Stimulated activated CD4-positive, alpha-beta T cell treated with anti-CD3 and anti-CD28 coated beads, TNF-alpha, amount 100 ng/mL, for 1 hour (primary cell): ENCODE data around the gene CYRIA.

Experiments used
- DNase-seq, 3 donors: peaks; one replicate each; pipeline ENCODE4 v3.0.0-alpha.2; 2020; ENCODE audit warnings: low read depth in 3 of 3, low spot score in 1 of 3

CYRIA gene

DNA sequence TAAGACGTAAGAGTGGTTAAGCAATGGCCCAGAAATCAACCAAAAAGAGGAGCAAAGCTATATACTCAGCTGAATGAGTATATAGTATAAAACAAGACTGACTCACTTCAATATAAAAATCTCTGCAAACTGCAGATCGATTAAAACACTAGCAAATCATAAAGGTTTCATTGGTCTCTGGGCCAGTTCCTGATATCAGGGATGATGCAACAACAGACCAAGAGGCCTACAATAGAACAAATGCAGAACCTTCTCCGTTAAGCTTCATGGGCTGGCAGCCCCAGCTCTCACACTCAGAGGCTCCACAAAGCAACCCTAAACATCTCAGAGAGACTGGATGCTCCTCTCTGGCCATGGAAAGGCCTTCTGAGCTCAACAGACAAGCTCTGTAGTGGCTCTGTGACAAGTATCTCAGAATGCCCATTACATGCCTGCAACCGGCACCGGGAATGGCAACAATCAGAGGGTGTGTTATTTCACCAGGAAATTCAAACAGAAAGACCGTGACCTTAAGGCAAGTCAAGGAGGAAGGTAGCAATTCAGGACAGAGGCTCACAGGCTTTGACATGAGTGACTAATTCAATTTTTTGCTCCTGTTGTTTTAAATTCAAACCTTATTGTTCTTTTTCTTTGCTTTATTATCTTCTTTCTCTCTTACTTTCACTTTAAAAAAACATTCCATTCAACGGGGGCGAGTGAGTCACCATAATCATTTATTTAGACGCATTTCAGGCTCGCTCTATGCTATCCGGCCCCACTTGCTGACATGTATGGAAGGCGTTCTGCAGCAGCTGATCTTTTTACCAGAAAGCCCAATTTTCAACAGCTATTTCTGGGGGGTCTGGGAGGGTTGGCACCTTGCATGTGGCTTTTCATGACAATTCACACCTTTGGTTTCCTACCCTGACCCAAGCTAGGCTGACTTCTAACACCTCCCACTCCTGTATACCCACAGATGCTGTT lies 15.1 kb downstream of the CYRIA start:
- no peak for DNase-seq

DNA sequence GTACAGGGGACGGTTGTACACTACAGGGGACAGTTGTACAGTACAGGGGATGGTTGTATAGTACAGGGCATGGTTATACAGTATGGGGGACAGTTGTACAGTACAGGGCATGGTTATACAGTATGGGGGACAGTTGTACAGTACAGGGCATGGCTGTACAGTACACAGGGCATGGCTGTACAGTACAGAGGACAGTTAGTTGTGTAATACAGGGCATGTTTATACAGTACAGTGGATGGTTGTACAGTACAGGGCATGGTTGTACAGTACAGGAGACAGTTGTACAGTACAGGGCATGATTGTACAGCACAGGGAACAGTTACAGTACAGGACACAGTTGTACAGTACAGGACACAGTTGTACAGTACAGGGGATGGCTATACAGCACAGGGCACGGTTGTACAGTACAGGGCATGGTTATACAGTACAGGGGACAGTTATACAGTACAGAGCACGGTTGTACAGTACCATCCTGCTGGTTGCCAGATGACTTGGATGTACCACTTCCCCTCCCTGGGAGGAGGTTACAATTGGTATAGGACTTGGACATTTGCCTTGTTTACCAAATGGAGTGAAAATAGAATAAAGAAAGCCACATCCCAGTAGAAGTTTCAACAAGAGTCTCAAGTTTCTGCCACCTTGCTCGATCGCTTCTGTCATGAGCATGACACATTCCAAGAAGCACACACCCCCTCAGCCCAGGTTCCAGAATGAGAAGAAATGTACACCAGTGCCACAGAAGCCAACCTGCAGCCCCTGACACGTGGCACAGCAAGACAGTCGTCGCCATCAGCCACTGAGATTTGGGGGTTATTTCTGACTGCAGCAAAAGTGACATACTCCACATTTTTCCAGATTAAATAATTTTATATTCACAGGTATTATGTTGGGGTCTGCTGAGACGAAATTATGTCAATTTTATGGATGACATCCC lies 16.0 kb downstream of the CYRIA start:
- no peak for DNase-seq

DNA sequence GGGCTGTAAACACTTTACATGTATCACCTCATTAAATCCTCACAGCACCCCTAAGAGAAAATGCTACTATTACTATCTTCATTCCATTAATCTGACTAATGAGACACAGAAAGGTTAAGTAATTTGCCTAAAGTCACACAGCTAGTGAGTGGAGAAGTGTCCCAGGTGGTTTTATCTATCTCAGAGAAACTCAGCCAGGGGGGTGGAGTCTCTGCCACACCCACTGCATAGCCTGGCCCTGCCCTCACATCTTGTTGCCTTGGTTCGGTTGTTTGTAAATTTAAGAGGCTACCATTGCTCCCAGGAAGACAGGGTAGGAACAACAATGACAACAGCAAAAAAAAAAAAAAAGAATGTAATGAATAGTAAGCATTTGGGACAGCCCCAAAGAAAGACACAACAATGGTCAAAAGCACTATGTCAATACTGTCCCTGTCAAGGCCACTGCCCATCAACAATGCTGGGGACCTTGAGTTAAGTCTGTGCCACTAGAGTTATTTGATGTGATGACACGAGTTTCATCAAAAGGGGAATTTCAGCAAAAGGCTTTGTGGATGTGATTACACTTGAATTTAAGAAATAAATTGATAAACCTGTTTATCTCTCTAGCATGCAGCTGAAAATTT lies 17.5 kb downstream of the CYRIA start:
- DNase-seq = no peak

DNA sequence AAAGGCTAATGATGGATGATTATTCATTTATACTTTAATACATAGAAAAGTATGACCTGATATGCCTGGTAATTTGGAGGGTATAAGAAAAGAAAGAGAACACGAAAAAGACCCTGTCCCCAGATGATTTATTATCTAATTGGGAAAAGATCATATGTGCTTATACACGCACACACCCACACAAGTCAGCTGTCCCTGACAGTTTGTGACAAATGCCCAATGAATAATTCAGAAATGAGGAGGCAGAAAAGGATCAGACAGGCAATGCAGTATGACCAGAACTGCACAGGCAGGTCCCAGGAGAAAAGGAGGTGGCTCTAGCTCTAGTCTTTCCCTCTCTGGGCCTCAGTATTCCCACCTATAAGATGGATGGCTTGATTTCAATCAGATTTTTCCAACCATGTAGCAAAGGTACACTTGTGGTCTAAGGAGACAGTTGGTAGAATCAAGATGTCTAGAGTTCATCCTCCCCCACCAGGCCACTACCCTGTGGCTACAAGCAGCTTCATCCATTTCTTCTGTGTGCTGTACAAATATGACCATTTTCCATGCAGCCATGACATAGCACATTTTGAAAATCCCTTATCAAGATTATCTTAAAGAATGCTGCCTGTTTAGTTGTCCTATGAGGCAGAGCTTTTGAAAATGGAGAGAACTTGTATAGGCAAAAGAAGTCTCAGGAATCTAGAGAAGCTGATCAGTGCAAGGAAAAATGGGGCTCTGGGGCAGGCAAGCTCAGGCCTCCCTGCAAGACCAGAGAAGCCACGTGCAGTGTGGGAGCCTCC lies 19.7 kb downstream of the CYRIA start:
- DNase-seq = no peak

DNA sequence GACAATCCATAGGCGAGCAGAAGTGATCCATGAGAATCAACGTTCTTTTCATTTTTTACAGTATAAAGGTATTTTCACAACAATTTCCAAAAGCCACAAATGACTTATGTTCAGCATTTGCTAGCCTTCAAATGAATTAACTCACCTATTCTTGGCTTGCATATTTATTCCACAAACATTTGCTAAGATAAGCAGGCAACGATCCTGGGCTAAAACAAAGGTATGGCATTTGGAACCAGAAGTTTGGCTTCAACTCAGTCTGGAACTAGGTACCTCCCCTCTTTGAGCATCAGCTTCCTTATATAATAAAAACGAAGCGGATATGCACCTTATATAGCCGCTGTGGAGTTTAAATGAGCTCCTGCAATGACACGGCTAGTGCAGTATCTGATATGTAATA lies 20.5 kb downstream of the CYRIA start:
- no peak for DNase-seq

DNA sequence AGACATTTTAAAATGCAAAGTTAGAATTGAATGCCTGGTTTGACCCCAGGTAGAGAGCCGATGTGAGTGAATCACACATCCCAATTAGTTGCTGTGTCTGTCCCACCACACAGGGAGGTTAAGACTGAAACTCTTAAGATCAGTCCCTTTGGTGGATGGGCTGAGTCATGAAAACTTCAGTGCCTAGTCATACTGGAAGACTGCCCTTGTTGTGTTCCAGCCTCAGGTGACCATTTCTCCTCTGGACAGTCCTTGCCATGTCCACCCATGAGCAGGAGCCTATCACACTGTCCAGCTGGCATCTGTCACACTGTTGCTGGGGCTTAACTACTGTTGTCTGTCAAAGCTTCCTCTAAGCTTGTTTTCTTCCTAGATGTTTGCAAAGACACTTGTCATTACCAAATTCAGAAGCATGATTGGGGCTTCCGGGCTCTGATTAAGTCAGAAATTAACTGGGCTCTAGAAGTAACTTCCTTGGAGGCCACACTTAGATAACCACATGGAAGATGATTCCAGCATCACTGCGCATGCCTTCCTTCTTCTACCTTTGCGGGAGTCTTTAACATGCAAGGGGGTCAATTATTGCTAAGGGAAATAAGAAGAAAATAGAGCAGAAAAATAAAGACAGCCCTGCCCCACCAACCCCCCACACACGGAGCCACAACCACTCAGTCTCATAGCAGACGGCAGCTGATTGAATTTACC lies 21.3 kb downstream of the CYRIA start:
- DNase-seq = no peak

DNA sequence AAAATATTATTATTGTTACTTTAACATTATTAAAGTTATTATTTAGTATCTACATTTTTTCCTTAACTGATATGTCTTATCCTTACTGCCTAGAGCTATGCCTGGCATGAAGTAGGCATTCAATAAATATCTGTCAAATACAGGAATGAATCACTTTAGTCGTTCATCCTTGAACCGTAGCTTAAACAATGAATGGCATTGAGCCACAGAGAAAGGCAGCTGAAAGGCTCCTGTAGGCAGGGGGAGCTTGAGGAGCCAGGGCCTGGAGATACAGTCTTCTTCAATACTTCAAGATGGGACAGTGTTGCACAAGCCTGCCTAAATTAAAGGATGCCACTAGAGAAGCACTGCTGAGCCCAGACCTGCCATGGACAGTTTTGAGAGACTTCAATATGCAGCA lies 22.5 kb downstream of the CYRIA start:
- DNase-seq = no peak

DNA sequence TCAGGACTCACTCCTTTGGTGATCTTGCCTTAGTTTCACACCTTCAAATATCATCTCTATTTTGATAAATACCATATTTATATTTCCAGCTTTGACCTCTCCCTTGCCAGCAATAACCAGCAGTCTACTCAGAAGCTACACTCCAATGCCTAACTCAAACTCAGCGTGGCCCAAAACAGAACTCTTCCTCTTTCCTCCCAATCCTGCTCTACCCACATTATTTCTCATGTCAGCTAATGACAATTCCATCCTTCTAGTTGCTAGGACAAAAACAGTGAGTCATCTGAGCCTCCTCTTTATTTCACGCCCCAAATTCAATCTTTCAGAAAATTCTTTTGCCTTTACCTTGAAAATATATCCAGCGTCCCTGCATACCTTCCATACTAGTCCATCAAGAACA lies 23.5 kb downstream of the CYRIA start:
- no peak for DNase-seq

DNA sequence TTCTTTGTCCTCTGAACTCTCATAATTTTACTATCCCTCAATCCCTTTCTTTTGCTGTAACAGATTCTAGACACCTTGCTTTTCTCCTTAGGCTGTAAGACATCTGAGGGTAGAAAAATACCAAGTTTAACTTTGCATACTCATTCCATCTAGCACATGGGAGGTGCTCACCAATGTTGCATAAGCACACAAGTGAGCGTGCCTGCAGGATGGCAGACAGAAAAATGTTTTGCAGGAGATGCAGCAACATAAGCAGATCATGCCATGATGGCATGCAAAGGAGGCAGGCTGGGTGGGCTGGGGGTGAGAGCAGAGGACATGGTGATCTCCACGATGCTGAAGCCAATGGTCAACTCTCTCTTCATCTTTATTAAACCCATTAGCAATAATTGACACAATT lies 24.1 kb downstream of the CYRIA start:
- DNase-seq = no peak

DNA sequence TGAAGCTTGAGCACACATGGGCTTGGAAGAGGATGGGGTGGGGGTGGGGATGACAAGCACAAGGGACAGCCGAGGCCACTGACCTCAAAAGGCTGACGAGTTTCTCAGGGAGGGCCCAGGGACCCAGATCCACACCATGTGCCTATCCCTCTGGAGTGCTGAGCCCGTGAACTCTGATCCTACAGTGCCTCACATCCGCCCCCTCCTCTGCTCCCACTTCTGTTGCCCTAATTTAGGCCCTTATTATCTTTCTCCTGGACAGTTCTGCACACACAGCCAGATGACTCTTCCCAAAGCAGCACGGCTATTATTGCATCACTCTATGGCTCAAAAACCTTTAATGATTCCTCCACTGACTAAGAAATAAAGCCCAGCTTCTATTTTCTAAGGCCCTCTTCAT lies 24.8 kb downstream of the CYRIA start:
- no peak for DNase-seq

DNA sequence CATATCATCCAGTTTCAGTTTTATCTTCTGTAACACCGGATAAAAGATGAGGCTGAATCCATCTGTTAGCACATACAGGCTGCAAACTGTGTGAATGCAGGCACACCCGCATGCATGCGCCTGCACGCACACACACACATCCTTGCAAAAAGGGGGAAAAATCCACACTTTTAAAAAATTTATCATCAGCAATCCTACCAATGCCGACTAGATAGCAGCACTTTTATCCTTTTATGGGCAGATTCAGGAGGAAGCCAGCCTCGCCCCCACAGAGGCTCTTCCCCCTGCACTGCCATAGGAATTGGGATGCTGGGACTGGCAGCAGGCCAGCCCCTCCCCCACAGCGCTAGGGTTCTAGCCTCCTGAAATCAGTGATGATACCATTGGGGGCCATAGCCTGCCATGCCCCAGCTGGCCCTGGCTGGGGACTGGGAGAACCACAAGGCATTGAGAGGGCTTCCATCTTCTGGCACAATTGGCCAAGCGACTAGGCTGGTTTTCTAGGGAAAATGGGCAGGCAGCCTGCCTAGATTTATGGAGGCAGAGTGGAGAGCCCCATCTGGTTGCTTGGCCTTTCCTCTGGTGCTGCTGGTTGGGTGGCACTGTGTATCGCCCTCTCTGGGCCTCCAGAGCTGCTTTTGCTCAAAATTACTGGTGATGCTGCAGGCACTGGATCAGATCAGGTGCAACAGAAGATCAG lies 25.5 kb downstream of the CYRIA start:
- no peak for DNase-seq

DNA sequence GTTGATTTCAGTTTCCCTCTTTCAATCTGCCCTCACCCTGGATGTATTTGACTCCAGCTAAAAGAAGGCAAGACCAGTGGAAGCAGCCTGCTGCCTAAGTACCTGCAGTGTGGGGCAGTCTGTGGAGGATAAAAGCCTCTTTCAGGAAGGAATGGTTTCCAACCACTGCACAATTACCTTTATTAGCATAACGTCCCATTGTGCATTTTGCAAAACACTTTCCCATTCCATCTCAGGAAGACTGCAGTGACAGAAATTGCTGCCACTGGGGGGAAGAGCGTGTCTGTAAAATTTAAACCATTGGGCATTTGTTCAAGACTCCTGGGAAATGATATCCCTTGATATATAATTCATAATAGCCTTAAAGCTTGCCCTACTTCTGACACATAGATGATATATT lies 26.2 kb downstream of the CYRIA start:
- DNase-seq = no peak

DNA sequence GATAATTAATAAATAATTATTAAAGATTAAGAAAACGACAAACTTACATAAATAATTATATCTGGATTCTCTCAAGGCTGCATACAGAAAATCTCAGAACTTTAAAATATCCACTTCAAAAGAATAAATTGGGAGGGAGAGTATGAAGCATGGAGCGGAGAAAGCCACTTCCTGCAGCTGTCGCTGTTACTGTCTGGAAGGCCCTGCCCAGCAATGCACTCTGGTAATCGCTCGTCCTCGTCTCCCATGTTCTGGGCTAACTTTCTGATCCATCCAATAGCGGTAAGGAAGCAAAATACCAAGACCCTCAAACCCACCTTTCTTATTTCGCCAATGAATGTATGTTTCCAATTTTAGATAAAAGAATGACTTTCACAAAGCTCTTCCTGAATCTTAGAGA lies 26.7 kb downstream of the CYRIA start:
- DNase-seq = no peak

DNA sequence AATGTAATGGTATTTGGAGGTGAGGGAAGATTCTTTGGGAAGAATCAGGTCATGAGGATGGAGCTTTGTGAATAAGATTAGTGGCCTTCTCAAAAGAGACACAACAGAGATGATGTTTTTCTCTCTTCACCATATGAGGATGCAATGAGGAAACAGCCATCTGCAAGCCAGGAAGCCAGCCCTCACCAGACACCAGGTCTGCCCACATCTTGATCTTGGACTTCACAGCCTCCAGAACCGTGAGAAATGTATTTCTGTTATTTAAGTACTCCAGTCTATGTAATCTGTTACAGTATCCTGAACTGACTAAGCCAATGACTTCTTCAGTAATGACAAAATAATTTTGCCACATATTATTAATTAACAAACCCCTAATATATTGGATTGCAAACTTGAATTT lies 28.3 kb downstream of the CYRIA start:
- no peak for DNase-seq

DNA sequence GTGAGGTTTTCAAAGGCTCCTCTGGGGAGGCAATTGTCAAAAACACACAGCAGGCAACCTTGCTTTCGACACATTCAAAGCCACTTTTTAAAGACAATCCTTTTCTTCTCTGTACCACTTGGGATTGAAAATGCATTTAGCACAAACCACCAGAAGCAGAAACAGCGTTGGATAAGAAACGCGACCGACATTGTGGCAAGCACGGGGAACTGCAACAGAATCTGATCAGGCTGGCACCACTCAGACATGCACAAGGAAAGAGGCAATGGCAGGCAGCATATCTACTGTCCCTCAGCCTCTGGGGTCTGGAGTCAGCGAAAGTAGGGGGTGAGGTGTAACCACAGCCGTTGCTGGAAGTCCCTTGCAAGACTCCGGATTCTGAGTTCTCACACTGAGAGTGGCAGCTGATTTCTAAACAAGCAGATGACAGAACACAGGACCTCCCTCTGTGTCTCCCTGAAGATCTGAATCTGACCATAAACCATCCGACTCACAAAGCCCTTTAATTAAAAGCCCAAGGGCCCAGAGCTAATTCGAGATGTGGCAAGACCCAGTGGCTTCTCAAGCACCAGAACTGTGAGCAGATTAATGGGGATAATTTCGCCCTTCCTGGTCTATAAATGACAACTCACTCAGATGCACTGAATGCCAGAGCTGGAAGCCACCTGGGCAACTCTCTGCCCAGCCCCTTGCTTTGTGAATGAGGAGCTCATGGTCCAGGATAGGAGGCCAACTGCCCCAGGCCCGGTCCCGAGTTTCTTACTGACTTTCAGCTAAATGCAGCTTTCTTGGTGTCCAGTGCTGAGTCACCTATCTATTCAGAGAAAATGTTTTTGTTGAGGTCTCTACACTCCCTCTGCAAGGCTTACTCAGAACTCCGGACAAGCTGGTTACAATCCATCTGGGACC lies 29.6 kb downstream of the CYRIA start:
- DNase-seq = no peak

DNA sequence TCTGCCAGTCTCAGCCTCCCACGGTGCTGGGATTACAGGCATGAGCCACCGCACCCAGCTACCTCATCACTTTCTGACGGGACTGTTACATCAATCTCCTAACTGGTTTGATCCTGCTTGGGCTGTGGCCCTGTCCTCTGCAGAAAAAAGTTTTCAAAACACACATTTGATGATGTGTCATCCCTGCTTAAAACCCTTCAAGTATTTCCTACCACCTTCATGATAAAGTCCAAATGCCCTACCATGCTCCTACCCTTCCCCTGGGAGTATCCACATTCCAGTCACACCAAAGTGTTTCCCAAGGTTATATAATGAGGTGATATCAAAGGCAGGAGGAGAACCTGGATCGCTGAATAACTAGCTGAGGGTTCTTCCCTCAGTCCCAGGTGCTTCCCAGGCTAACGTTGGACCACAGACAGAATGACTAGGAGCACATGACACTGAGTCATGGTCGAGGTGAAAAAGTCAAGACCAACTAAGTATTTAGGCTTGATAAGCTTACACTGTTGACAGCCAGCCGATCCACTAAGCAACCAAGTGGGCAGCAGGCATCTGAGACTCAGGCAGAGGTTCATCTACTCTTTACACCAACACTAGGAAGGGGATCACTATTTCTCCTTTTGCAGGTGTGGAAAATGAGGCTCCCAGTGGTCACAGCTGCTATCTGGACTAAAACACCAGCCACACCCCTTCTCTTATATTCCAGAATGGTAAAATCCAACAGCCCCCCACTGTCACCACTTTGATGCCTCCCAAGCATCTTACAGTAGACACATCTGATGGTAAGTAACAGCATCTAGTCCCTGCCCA lies 31.8 kb downstream of the CYRIA start:
- DNase-seq = no peak

DNA sequence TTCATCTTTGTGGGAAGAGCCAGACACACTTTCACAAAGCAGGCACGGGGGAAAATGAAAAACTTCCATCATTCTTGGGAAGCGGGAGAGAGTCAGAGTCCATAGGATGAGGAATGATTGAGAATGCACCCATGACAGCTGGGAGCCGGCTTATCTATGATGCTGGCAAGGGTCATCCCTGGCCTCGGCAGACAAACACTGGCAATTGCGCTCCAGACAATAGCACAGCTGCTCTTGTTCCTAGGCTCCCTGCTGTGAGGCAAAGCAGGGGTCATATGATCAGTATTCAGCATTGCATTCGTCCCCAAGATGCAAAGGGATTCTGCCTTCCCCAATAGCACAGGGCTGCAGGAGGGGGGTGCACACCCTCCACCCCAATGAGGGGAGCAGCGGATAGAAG lies 33.0 kb downstream of the CYRIA start:
- DNase-seq = no peak

DNA sequence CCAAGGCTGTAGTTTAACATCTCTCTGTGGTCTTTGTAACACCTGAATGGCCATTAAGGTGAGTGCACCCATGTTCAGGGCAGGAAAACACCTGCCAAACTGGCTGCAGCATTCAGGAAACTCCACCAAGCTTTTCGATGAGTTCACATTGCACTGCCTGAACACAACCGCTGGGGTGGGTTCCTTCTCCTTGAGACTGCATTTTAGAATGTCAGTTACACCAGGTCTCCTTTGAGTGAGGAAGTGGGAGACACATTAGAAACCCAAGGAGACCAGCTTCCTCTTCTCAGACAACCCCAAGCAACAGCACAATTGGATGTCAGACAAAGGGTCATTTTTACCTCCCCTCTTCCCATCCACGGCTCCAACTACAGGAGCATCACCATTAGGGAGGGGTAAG lies 35.2 kb downstream of the CYRIA start:
- DNase-seq = no peak
